DLD1 (cell line): ENCODE results near the gene KCNK18.

Experiments
- in situ Hi-C: cut with HindIII; loops from 2 replicates; pipeline ENCODE4 v1.10.0; 2017; ENCODE audit warnings: low sequenced_read_pairs

KCNK18 gene

GRCh38 chr10:117197189-117197588 is at the start of gene KCNK18:
Gene KCNK18, plus strand, starts transcription at chr10:117197489. Its CDS starts 0 bp downstream, at chr10:117197489.
- in situ Hi-C loops, result no loop called here

- in situ Hi-C loops, result no loop called here
Measured at GRCh38 chr10:117148284-117148683, 49.0 kb upstream of the KCNK18 start.

- in situ Hi-C loops, result no loop called here
Measured at GRCh38 chr10:117152668-117153067, 44.6 kb upstream of the KCNK18 start.

- in situ Hi-C loops, result loop anchor here (5.0 kb wide), 1 partner anchor 356 kb away; no protein-coding TSS in a partner anchor
Measured at GRCh38 chr10:117158297-117158696, 39.0 kb upstream of the KCNK18 start.

- in situ Hi-C loops, result loop anchor here (5.0 kb wide), 1 partner anchor 357 kb away; no protein-coding TSS in a partner anchor
Measured at GRCh38 chr10:117159390-117159789, 37.9 kb upstream of the KCNK18 start.

GRCh38 chr10:117160567-117160966 is 36.7 kb upstream of the KCNK18 start:
- in situ Hi-C loops, result no loop called here

- in situ Hi-C loops, result no loop called here
Measured at GRCh38 chr10:117161386-117162033, 35.8 kb upstream of the KCNK18 start.

- in situ Hi-C loops, result no loop called here
Measured at GRCh38 chr10:117162093-117163060, 34.9 kb upstream of the KCNK18 start.

GRCh38 chr10:117163061-117163953 is 34.0 kb upstream of the KCNK18 start:
- in situ Hi-C loops, result no loop called here

GRCh38 chr10:117163954-117164548 is 33.2 kb upstream of the KCNK18 start:
- in situ Hi-C loops, result no loop called here

- in situ Hi-C loops, result no loop called here
Measured at GRCh38 chr10:117164592-117165537, 32.4 kb upstream of the KCNK18 start.

- in situ Hi-C loops, result no loop called here
Measured at GRCh38 chr10:117165538-117166417, 31.5 kb upstream of the KCNK18 start.

GRCh38 chr10:117166418-117167345 is 30.6 kb upstream of the KCNK18 start:
- in situ Hi-C loops, result no loop called here

GRCh38 chr10:117167346-117167788 is 29.9 kb upstream of the KCNK18 start:
- in situ Hi-C loops, result no loop called here

- in situ Hi-C loops, result no loop called here
Measured at GRCh38 chr10:117167789-117168674, 29.3 kb upstream of the KCNK18 start.

GRCh38 chr10:117168729-117169128 is 28.6 kb upstream of the KCNK18 start:
- in situ Hi-C loops, result no loop called here
